ENCODE measurements around the gene ZNF407.

ZNF407 gene

DNA sequence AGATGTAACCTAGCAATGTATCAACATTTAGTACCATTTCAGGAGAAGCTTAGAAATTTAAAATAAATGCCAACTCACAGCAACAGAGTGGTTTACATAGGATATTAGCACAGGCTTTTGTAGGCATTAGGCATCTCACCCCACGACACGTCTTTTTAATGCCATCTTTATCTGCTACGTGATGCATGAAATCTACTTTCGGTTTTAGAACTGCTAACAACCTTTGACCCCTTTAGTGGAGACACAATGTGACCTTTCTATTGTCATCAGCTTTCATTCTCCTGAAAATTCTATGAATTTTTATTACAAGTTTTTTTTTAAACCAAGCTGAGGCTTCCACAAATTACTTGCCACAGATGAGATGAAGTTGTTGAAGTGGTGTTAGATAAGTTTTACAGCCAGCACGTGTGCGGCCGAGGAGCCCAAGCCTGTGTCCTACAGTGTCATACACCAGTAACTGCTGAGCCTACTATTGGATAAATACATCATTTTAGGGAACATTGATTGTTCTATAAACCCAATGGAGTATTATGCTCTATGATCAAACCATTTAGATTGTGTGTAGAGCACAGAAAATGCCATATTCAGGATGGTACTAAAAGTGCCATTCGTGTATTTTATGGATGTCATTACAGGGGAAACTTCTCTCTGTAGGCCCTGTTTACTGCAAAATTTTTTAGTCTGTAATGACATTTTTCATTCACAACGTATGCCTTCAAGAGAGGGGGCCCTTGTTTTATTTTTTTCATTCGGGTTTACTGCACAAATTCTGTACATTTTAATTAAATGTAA lies 459.7 kb downstream of the ZNF407 start:
- DNase-seq: no peak
- in situ Hi-C loops (cut with HindIII; ENCODE audit: low pct_ligation_motif_present, low pct_unique_long_range_greater_than_20kb, low sequenced_read_pairs): no loop called here

DNA sequence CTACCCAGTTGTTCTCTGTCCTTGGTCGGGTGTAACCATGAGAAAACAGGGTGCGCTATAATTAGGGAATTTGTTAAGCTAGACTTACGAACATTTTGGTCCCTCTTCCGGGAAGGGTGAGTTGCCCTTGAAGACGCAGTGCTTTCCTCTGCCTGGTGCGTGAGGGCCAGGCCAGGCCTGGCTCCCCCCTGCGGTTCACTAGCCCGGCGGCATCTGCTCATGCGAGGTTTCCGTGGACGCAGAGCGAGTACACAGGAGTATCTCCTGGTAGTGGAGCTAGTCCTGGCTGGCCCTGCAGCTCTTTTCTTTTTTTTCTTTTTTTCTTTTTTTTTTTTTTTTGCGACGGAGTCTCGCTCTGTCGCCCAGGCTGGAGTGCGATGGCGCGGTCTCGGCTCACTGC lies 462.5 kb downstream of the ZNF407 start:
- no peak for DNase-seq
- in situ Hi-C loops (cut with HindIII; ENCODE audit: low pct_ligation_motif_present, low pct_unique_long_range_greater_than_20kb, low sequenced_read_pairs): no loop called here

DNA sequence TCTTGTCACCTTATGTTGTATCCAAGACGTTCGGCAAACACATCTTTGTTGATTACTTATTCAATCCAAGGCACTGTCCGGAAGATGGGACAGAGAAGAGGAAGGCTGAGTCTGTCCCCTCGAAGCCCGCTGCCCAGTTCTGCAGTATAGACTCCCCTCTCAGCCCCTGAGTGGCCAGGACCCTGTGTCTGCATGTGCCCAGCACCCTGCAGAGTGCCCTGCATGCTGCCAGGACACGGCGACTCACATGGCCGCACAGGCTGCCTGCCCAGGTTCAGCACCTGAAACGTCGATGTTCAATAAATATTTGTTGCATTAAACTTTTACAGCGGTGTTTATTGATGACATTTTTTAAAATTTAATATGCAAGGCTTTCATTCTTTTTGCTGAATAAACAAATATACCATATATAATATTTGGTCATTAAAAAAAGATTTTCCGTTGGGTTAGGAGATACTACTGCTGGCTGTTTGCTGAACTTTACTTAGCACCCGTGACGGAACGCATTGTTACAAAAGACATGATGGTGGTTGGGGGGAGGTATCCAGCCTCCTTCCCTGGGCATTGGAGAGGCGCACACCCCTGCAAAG lies 464.7 kb downstream of the ZNF407 start:
- in situ Hi-C loops (cut with HindIII; ENCODE audit: low pct_ligation_motif_present, low pct_unique_long_range_greater_than_20kb, low sequenced_read_pairs): no loop called here
- no peak for DNase-seq

- no peak for DNase-seq
- in situ Hi-C loops (cut with HindIII; ENCODE audit: low pct_ligation_motif_present, low pct_unique_long_range_greater_than_20kb, low sequenced_read_pairs): no loop called here
Observed at GRCh38 chr18:75063196-75063595, 465.5 kb downstream of the ZNF407 start.

DNA sequence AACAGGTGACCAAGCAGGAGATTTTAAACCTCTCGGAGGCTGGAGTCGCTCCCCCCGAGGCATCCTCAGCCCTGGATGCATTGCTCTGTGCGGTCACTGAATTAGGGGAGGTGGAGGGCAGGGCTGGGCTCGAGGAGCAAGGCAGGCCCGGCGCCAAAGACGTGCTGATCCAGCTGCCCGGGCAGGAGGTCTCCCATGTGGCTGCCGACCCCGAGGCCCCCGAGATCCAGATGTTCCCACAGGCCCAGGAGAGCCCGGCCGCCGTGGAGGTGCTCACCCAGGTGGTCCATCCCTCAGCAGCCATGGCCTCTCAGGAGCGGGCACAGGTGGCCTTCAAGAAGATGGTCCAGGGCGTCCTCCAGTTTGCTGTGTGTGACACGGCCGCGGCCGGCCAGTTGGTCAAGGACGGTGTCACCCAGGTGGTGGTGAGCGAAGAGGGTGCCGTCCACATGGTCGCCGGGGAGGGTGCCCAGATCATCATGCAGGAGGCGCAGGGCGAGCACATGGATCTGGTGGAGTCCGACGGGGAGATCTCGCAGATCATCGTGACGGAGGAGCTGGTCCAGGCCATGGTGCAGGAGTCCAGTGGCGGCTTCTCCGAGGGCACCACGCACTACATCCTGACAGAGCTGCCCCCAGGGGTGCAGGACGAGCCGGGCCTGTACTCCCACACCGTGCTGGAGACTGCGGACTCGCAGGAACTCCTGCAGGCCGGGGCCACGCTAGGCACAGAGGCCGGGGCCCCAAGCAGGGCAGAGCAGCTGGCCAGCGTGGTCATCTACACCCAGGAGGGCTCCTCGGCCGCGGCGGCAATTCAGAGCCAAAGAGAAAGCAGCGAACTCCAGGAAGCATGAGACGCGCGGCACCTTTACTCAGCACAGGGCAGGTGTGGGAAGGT lies 466.2 kb downstream of the ZNF407 start:
- in situ Hi-C loops (cut with HindIII; ENCODE audit: low pct_ligation_motif_present, low pct_unique_long_range_greater_than_20kb, low sequenced_read_pairs): no loop called here
- DNase-seq: no peak

DNA sequence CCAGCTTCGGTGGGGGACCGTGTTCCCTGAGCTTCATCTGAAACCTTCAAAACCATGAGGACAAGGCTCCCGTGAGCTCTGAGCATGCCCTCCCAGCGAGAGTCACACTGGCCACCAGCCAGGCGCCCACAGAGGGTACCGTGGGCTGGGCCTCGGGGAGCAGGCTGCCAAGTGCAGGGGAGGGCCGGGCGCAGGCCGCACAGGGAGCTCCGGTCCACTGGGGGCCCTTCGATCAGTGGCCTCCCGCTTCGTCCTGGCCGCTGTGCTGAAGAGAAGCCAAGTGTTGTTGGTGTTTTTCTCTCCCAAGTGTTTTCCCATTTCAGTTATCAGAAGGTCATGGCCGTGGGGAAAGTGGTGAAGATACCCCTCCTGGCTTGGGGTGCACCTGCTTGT lies 466.8 kb downstream of the ZNF407 start:
- no peak for DNase-seq
- in situ Hi-C loops (cut with HindIII; ENCODE audit: low pct_ligation_motif_present, low pct_unique_long_range_greater_than_20kb, low sequenced_read_pairs): no loop called here

GRCh38 chr18:75065251-75066000 lies 467.8 kb downstream of the ZNF407 start:
- in situ Hi-C loops (cut with HindIII; ENCODE audit: low pct_ligation_motif_present, low pct_unique_long_range_greater_than_20kb, low sequenced_read_pairs): no loop called here
- no peak for DNase-seq

DNA sequence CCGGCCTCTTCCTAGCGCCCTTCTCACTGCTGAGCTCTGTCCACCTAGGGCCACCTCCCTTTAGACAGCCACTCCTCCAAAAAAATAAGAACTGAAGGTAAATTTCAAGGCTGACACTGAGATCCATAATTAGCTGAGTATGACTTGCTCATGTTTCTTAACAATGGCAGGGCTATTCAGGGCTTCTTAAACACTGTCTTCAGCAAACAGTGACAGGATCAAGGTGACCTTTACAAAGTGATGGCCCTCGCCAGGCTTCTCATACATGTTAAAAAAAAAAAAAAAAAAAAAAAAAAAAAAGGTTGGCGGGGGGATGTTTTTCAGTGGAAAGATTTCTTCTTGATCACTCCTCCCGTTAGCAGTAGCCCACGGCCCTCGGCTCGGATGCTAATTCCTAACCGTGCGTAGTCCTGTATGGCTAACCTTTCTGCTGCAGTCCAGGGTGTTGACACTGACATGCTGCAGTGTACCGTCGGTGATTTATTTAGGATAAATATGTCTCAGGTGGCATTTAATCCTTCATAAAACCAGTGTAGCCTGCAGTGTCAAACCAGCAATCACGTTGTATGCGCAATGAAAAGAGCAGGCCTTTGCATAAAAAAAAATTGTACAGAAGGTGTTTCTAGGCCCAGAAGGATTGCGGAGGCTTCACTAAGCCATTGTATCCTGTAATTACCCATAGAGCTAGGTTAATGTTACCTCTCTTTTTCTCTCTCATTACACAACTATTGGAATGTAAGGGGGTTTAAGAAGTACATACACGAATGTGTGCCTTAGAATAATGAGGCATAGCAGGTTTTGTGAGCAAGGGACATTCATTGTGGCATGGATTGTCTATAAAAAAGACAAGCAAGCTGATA lies 468.6 kb downstream of the ZNF407 start:
- no peak for DNase-seq
- in situ Hi-C loops (cut with HindIII; ENCODE audit: low pct_ligation_motif_present, low pct_unique_long_range_greater_than_20kb, low sequenced_read_pairs): no loop called here

DNA sequence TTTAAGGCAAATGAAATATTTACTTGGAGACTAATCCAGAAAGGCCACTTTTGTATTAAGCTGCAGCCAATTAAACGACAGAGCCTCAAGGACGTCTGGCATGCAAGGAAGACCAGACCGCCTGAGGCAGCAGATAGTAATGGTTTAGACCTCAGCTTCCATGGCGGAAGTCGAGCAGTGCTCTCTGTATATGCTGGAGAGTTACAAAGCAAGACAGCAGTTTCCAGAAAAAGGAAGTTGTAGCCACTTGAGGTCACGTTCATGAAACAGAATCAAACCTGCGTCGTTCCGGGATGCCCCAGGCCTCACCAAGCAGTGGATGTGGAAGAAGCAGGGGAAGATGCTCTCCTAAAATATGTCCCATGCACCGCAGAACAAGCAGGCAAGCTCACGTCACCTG lies 469.3 kb downstream of the ZNF407 start:
- in situ Hi-C loops (cut with HindIII; ENCODE audit: low pct_ligation_motif_present, low pct_unique_long_range_greater_than_20kb, low sequenced_read_pairs): no loop called here
- no peak for DNase-seq

- in situ Hi-C loops (cut with HindIII; ENCODE audit: low pct_ligation_motif_present, low pct_unique_long_range_greater_than_20kb, low sequenced_read_pairs): no loop called here
- no peak for DNase-seq
Observed at GRCh38 chr18:75067996-75068645, 470.5 kb downstream of the ZNF407 start.

DNA sequence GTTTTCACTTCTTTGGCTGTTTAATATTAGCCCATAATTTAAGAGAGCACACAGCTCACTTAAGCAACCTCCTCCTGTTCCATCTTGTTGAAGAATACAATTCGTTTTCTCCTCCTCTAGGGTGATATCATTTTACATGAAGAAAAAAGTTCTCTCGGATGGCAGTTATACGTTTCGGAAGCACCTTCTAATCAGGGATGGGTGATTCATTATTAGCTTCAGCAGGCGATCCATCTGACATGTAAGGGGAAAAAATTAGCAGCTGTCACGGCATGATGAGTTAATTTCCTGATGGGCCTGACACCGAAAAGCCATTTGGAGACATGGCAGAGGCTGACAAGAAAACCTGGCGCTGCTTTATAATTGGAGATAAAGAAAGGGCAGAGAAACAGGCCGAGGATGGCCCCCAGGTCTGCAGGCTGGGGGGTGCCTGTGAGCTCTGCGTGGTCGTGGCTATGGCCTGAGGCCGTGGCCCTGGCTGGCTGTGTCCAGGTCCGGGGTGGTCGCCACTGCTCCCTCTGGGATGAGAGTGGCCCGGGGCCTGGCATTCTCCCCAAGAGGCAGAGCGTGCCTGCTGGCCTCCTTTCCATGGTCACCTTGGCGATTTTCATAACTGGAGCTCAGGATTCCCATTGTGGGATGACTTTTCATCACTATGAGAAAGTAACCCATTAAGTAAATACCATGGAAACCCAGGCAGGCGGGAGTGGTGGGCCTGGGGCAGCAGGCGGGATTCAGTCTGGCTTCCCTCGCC lies 471.2 kb downstream of the ZNF407 start:
- in situ Hi-C loops (cut with HindIII; ENCODE audit: low pct_ligation_motif_present, low pct_unique_long_range_greater_than_20kb, low sequenced_read_pairs): no loop called here

GRCh38 chr18:75070235-75070624 lies 472.6 kb downstream of the ZNF407 start:
- no peak for DNase-seq
- in situ Hi-C loops (cut with HindIII; ENCODE audit: low pct_ligation_motif_present, low pct_unique_long_range_greater_than_20kb, low sequenced_read_pairs): no loop called here

More for the DNA sequence above, 471.2 kb downstream of the ZNF407 start:
- DNase-seq: no peak

- in situ Hi-C loops (cut with HindIII; ENCODE audit: low pct_ligation_motif_present, low pct_unique_long_range_greater_than_20kb, low sequenced_read_pairs): no loop called here
Observed at GRCh38 chr18:75070625-75071483, 473.2 kb downstream of the ZNF407 start.

DNA sequence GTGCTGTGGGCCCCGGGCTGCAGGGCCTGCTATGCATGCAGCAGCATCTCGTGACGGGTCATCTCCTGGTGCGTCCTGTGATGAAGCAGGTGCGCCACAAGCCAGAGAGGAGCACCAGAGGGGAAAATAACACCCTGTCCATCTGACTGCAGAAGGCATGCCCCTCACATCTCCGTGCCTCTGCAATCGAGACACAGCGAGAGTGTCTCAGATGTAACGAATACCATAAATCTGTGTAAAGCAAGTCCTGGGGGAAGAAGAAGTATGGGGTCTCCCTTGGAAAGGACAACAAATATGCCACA lies 473.8 kb downstream of the ZNF407 start:
- in situ Hi-C loops (cut with HindIII; ENCODE audit: low pct_ligation_motif_present, low pct_unique_long_range_greater_than_20kb, low sequenced_read_pairs): no loop called here
- no peak for DNase-seq

More at GRCh38 chr18:75070625-75071483, 473.2 kb downstream of the ZNF407 start:
- DNase-seq: peak; percentile 68

- in situ Hi-C loops (cut with HindIII; ENCODE audit: low pct_ligation_motif_present, low pct_unique_long_range_greater_than_20kb, low sequenced_read_pairs): no loop called here
- no peak for DNase-seq
Observed at GRCh38 chr18:75071866-75072671, 474.4 kb downstream of the ZNF407 start.
